ENCODE data around the gene RYR2. TPM values are rescaled to one million over a fixed set of nuclear protein-coding genes. Genes with fewer than 3 reads are reported as not detected.
"Not testable (repeated sequence)": the region's sequence is repeated elsewhere in the genome, so short reads cannot be mapped to it uniquely, and the experiment has no call there.

RYR2 gene
- total RNA-seq, 1 experiment from 2014 or later = 1.0 TPM

DNA sequence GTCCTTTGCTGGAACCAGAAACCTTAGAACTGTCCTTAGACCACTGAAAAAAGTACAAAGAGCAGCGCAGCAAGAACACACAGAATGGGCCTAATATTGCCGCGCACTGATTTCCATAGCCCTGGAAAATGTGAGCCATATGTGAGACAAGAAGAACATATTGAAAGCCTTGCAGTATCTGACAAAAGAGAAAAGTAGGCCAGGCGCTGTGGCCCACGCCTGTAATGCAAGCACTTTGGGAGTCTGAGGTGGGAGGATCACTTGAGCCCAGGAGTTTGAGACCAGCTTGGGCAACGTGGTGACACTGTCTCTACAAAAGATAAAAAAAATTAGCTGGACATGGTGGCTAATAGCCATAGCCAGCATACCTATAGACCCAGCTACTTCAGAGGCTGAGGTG, 300.7 kb downstream of the RYR2 start:
- in situ Hi-C loops (cut with HindIII; ENCODE audit: low pct_unique_long_range_greater_than_20kb, low sequenced_read_pairs) = no loop called here
- DNase-seq (ENCODE audit: low read depth) = no peak

DNA sequence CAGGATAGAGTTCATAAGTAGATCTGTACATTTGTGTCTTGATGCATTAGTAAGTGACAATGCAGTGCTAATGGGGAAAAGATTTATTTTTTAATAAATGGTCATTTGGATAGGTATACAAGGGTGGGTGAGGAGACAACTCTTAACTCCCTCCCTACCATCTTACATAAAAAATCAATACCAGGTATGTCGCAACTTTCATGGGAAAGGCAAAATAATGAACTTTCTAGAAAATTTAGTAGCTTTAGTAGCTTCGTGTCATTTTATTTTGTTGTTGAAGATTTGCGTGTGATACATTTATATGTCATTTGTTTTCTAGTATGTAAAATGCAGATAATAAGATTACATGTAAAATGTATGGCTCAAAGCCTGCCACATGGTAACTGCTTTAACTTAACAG, 310.8 kb downstream of the RYR2 start:
- in situ Hi-C loops (cut with HindIII; ENCODE audit: low pct_unique_long_range_greater_than_20kb, low sequenced_read_pairs) = no loop called here

GRCh38 chr1:237353918-237354317, 311.9 kb downstream of the RYR2 start:
- in situ Hi-C loops (cut with HindIII; ENCODE audit: low pct_unique_long_range_greater_than_20kb, low sequenced_read_pairs) = no loop called here
- no peak for DNase-seq (ENCODE audit: low read depth)

More for the DNA sequence above, 310.8 kb downstream of the RYR2 start:
- DNase-seq (ENCODE audit: low read depth) = no peak

- no peak for DNase-seq (ENCODE audit: low read depth)
- in situ Hi-C loops (cut with HindIII; ENCODE audit: low pct_unique_long_range_greater_than_20kb, low sequenced_read_pairs) = no loop called here
These were observed 313.0 kb downstream of the RYR2 start for GRCh38 chr1:237355022-237355421.

DNA sequence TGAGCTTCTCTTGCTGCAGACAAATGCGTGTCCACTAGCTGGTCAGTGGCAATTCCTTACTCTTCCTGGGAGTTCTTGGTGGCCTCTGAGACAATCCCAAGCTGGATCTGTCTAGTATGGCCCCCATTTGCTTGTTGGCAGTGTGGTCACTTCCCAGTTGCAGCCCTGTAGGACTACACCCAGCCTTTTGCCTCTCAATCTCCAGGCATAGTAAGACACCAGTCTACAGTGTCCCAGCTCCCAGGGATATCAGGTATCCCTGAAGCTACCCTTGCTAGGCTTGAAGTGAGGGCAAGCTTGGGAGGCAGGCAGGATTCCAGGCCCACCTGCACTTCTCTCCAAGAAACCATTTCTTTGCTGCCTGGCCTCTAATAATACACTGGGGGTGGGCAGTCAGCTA, 316.6 kb downstream of the RYR2 start:
- no peak for DNase-seq (ENCODE audit: low read depth)
- in situ Hi-C loops (cut with HindIII; ENCODE audit: low pct_unique_long_range_greater_than_20kb, low sequenced_read_pairs) = no loop called here

DNA sequence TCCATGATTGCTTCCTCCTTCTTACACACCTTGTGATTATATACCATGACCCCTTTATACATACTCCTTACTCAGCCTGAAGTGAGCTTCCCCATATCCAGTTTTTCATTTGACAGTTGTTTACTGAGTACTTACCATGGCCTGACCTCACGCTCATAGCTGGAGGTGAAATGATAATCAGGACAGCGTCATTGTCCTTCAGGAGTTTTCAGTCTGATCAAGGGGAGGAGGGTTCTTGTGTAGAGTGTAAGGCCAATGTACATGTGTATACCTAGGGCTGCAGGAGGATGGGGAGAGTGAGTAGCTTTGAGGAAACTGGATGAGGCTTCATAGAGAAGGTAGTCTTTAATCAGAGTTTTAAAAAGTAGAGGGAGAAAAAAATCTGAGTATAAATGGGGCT, 325.8 kb downstream of the RYR2 start:
- DNase-seq (ENCODE audit: low read depth) = no peak
- in situ Hi-C loops (cut with HindIII; ENCODE audit: low pct_unique_long_range_greater_than_20kb, low sequenced_read_pairs) = no loop called here

DNA sequence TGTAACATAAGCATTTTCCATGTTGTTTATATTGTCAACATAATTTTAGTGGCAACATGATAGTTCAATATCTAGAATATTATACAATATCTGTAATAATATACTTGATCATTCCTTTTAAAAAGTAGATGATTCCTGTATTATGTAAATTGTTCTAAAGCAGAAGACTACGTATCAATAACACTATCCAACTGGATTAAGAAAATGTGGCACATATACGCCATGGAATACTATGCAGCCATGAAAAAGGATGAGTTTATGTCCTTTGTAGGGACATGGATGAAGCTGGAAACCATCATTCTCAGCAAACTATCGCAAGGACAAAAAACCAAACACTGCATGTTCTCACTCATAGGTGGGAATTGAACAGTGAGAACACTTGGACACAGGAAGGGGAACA, 329.5 kb downstream of the RYR2 start:
- DNase-seq (ENCODE audit: low read depth); in situ Hi-C loops (cut with HindIII; ENCODE audit: low pct_unique_long_range_greater_than_20kb, low sequenced_read_pairs): not testable (repeated sequence)

GRCh38 chr1:237383791-237384190, 341.8 kb downstream of the RYR2 start:
- in situ Hi-C loops (cut with HindIII; ENCODE audit: low pct_unique_long_range_greater_than_20kb, low sequenced_read_pairs) = no loop called here
- DNase-seq (ENCODE audit: low read depth) = no peak

- no peak for DNase-seq (ENCODE audit: low read depth)
- in situ Hi-C loops (cut with HindIII; ENCODE audit: low pct_unique_long_range_greater_than_20kb, low sequenced_read_pairs) = no loop called here
These were observed 342.2 kb downstream of the RYR2 start for GRCh38 chr1:237384213-237384612.

DNA sequence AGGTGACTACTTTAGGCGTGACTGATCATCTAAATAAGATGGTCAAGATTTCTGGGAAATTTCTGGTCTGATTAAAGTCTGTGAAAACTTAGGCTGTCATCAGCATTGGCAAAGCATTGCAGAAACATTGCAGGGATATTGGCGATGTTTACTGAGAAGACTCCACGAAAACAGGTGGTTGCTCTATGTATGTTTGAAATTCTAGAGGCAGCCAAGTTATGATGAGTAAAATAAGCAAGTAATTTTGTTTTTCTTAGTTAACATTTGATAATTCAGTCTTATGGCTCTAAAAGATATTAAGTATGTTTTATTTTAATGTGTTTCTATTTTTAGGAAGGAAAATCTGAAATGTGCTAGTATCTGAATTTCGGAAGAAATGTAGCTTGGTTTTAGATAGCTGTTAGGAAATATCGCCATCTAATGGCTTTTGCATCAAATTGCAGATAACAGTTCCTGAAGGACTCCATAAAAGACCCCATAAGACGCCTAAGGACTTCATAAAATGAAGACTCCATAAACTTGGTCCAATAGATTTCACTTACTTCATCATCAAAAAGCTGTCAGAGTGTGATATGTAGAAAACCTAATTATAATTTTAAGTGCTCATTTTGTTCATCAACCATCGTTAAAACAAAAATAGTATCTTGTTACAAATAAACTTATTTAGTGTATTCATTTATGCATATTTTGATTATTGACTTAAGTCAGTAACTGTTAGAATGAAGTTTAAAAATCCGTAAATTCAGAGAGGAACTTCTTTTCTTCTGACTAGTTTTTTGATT, 344.6 kb downstream of the RYR2 start:
- DNase-seq (ENCODE audit: low read depth) = peak; percentile 10
- in situ Hi-C loops (cut with HindIII; ENCODE audit: low pct_unique_long_range_greater_than_20kb, low sequenced_read_pairs) = no loop called here

DNA sequence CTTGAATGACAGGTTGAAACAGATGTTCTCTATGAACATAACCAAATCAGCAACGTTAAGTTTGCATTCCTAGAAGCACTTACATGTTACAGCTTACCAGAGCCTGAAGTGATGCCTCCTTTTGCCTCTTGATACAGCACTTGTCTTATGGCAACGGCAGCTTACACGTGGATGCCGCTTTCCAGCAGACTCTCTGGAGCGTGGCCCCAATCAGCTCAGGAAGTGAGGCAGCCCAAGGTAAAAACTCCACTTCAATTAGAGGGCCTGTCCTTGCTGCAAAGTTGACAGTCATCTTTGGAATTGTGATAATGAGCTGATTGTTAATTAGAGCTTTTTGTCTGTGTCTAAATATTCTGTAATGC, 345.1 kb downstream of the RYR2 start:
- in situ Hi-C loops (cut with HindIII; ENCODE audit: low pct_unique_long_range_greater_than_20kb, low sequenced_read_pairs) = no loop called here
- no peak for DNase-seq (ENCODE audit: low read depth)

- in situ Hi-C loops (cut with HindIII; ENCODE audit: low pct_unique_long_range_greater_than_20kb, low sequenced_read_pairs) = no loop called here
- DNase-seq (ENCODE audit: low read depth) = no peak
These were observed 348.8 kb downstream of the RYR2 start for GRCh38 chr1:237390823-237391222.

- no peak for DNase-seq (ENCODE audit: low read depth)
- in situ Hi-C loops (cut with HindIII; ENCODE audit: low pct_unique_long_range_greater_than_20kb, low sequenced_read_pairs) = no loop called here
These were observed 351.6 kb downstream of the RYR2 start for GRCh38 chr1:237393632-237394031.

DNA sequence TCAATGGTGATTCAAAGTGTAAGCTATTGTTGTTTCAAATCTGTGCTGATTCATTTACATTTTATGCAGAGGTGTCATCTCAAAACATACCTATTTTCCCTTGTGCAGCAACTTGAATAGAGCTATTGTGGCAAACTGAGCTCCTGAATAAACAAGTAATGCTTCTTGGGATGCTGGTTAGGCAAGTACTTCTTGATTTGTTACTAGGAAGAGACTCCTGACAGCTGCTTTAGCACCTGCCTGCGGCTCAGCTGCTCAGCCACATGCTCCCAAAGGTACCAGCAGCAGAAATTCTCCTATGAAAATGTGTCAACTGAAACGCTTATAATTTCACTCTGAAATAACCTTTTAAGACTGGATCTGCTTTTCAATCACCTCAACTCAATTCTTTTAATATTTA, 352.3 kb downstream of the RYR2 start:
- DNase-seq (ENCODE audit: low read depth) = no peak
- in situ Hi-C loops (cut with HindIII; ENCODE audit: low pct_unique_long_range_greater_than_20kb, low sequenced_read_pairs) = no loop called here

- in situ Hi-C loops (cut with HindIII; ENCODE audit: low pct_unique_long_range_greater_than_20kb, low sequenced_read_pairs) = no loop called here
These were observed 354.4 kb downstream of the RYR2 start for GRCh38 chr1:237396426-237396825.

DNA sequence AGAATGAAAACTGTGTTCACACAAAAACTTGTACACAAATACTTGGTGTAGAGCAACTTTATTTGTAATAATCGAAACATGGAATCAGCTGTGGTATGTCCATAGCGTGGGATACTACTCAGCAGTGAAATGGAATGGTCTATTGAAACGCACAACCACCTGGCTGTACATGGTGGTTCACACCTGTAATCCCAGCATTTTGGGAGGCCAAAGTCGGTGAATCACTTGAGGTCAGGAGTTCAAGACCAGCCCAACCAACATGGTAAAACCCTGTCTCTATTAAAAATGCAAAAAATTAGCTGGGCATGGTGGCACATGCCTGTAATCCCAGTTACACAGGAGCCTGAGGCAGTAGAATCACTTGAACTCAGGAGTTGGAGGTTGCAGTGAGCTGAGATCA, 356.8 kb downstream of the RYR2 start:
- in situ Hi-C loops (cut with HindIII; ENCODE audit: low pct_unique_long_range_greater_than_20kb, low sequenced_read_pairs) = no loop called here
- DNase-seq (ENCODE audit: low read depth) = no peak

More at GRCh38 chr1:237396426-237396825, 354.4 kb downstream of the RYR2 start:
- DNase-seq (ENCODE audit: low read depth) = no peak

DNA sequence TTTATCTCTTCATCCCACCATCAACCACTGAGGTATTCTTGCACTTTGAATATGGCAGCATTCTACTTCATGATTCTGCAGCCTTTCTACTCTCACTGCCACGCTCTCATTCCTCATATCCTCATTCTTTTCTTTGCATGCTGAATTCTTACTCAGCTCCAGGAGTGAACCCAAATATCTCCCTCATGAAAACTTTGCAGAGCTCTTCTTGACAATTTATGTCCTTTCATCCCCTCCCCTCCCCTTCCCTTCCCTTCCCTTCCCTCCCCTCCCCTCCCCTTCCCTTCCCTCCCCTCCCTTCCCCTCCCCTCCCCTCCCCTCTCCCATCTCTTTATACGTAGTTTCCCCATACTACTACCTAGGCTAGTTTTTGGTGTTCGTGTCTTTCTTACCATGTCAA, 363.9 kb downstream of the RYR2 start:
- DNase-seq (ENCODE audit: low read depth) = no peak
- in situ Hi-C loops (cut with HindIII; ENCODE audit: low pct_unique_long_range_greater_than_20kb, low sequenced_read_pairs) = no loop called here

- DNase-seq (ENCODE audit: low read depth) = peak; percentile 22
These were observed 369.6 kb downstream of the RYR2 start for GRCh38 chr1:237411621-237412020.

DNA sequence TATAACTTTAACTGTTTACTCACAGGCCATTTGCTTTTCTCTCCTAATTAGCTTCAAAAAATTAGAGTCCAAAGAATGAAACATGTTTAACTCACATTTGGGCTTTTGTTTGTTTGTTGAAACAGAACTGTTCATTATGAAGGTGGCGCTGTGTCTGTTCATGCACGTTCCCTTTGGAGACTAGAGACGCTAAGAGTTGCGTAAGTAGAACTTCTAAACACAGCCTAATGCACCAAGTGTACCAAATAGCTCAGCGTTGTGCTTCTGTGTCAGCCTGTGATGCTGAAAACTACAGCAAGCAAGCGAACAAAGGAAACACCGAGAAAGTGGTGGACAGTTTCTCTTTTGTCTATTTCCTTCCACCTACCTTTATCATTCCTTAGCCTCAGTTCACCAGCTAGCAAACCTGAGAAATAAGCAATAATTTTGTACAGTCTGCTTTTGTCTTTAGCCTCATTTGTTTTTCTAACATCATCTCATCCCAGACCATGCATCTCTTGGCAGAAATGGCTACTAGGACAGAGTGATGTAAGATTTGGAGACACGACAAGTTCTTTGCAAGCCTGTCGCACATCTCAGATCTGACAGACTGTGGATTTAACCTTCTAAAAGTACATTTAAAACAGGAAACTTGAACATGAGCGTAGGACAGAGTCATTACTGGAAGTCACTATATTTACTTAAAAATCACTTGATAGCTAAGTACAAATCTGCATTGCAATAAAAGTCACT, 375.1 kb downstream of the RYR2 start:
- in situ Hi-C loops (cut with HindIII; ENCODE audit: low pct_unique_long_range_greater_than_20kb, low sequenced_read_pairs) = no loop called here
- DNase-seq (ENCODE audit: low read depth) = no peak

More at GRCh38 chr1:237411621-237412020, 369.6 kb downstream of the RYR2 start:
- in situ Hi-C loops (cut with HindIII; ENCODE audit: low pct_unique_long_range_greater_than_20kb, low sequenced_read_pairs) = no loop called here

DNA sequence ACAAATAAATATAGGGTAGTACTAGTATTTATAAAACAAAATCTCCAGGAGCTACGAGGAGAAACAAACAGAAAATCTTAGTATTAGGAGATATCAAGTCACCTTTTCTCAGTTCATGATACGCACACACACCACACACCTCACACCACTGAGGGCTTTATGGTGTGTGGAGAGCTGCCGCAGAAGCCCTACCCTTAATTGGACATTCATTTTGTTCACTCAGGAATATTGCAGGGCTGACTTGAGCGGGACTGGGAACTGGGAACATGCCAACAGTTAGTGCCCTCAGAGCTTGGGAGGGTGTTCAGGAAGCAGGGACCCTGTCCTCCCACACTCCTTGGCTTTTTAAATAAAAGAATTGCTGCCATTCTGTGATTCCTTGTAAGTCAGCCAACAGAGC, 386.8 kb downstream of the RYR2 start:
- in situ Hi-C loops (cut with HindIII; ENCODE audit: low pct_unique_long_range_greater_than_20kb, low sequenced_read_pairs) = no loop called here
- DNase-seq (ENCODE audit: low read depth) = no peak
